DND-41 (cell line): ENCODE results near the gene P2RX5.

Experiments used
- EZH2 ChIP-seq: IDR thresholded peaks from 3 replicates; pipeline ENCODE4 v1.6.1; 2012; ENCODE audit warnings: borderline replicate concordance, low read depth, mild to moderate bottlenecking, moderate library complexity, low read length, inconsistent platforms; ENCODE audit not compliant: severe bottlenecking
- TF ChIP-seq, protein P1 (sequence below): IDR thresholded peaks from 2 replicates; pipeline ENCODE4 v1.5.1; 2012; ENCODE audit warnings: borderline replicate concordance, low read length, moderate library complexity, mild to moderate bottlenecking; ENCODE audit not compliant: poor library complexity, severe bottlenecking; ENCODE audit errors: extremely low read depth

- TF ChIP-seq, protein P1, sequence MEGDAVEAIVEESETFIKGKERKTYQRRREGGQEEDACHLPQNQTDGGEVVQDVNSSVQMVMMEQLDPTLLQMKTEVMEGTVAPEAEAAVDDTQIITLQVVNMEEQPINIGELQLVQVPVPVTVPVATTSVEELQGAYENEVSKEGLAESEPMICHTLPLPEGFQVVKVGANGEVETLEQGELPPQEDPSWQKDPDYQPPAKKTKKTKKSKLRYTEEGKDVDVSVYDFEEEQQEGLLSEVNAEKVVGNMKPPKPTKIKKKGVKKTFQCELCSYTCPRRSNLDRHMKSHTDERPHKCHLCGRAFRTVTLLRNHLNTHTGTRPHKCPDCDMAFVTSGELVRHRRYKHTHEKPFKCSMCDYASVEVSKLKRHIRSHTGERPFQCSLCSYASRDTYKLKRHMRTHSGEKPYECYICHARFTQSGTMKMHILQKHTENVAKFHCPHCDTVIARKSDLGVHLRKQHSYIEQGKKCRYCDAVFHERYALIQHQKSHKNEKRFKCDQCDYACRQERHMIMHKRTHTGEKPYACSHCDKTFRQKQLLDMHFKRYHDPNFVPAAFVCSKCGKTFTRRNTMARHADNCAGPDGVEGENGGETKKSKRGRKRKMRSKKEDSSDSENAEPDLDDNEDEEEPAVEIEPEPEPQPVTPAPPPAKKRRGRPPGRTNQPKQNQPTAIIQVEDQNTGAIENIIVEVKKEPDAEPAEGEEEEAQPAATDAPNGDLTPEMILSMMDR, result no peak
- TF ChIP-seq EZH2, result no peak
These were observed 63.7 kb downstream of the P2RX5 start for GRCh38 chr17:3632287-3632686.
